ENCODE results near the gene VAPB. TPM values are rescaled to one million over a fixed set of nuclear protein-coding genes. Genes with fewer than 3 reads are reported as not detected.

Gene VAPB
- total RNA-seq, 1 experiment from 2014 or later: 46.6 TPM

DNA sequence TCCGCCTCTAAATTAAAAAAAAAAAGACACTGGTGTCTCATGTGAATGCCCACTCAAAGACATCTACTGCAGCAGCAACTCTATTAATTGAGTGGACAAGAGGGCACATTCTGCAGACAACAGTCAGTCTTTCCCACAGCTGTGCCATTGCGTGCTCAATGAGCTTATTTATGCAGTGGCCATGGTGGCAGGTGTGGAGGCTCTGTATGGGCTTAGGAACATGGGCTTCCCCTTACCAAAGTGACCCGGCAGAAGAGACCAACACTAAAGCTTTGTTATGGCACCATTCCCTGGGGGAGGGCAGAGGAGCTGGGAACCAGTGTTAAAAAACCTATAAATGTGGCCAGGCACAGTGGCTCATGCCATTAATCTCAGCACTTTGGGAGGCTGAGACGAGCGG lies 4.2 kb upstream of the VAPB start (continued):
- TF ChIP-seq, protein P1, sequence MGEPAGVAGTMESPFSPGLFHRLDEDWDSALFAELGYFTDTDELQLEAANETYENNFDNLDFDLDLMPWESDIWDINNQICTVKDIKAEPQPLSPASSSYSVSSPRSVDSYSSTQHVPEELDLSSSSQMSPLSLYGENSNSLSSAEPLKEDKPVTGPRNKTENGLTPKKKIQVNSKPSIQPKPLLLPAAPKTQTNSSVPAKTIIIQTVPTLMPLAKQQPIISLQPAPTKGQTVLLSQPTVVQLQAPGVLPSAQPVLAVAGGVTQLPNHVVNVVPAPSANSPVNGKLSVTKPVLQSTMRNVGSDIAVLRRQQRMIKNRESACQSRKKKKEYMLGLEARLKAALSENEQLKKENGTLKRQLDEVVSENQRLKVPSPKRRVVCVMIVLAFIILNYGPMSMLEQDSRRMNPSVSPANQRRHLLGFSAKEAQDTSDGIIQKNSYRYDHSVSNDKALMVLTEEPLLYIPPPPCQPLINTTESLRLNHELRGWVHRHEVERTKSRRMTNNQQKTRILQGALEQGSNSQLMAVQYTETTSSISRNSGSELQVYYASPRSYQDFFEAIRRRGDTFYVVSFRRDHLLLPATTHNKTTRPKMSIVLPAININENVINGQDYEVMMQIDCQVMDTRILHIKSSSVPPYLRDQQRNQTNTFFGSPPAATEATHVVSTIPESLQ (CRISPR knock-in tag; IDR thresholded peaks at IDR 0.05): no peak
- TF ChIP-seq ZNF219 (CRISPR knock-in tag; IDR thresholded peaks at IDR 0.05; ENCODE audit: borderline replicate concordance) (no peak), HMGA2 (CRISPR knock-in tag; IDR thresholded peaks at IDR 0.05) (no peak)
- TF ChIP-seq, protein P2, sequence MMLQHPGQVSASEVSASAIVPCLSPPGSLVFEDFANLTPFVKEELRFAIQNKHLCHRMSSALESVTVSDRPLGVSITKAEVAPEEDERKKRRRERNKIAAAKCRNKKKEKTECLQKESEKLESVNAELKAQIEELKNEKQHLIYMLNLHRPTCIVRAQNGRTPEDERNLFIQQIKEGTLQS (CRISPR knock-in tag; conservative IDR thresholded peaks at IDR 0.05): no peak

- H3K4me1 Mint-ChIP-seq: peaks cover 24% of the 10 kb centered on the region
- H3K27ac Mint-ChIP-seq: no peak overlapping the region
- ChIA-PET CTCF (interaction anchor here (1.2 kb wide), 1 partner anchor 16 kb away, joined by 4 read pairs; no protein-coding TSS in a partner anchor), POLR2A (interaction anchor here (0.7 to 1.5 kb wide), 6 partner anchors 11 to 52 kb away, joined by 3 to 9 read pairs (median 4); no protein-coding TSS in a partner anchor)
- H3K4me3 Mint-ChIP-seq: peak overlapping the region; percentile 14; the same call in 1 of the 2 replicates
- DNase-seq (ENCODE audit: low spot score) (no peak), ATAC-seq (no peak)
- H3K36me3 Mint-ChIP-seq: peaks cover 13% of the 10 kb centered on the region
- TF ChIP-seq ELF4 (CRISPR knock-in tag; IDR thresholded peaks at IDR 0.05; ENCODE audit: low read depth) (no peak), SP1 (CRISPR knock-in tag; conservative IDR thresholded peaks at IDR 0.05) (no peak), RELA (CRISPR knock-in tag; IDR thresholded peaks at IDR 0.05; ENCODE audit: borderline replicate concordance) (no peak), NFE2L1 (CRISPR knock-in tag; IDR thresholded peaks at IDR 0.05) (no peak), E2F1 (CRISPR knock-in tag; IDR thresholded peaks at IDR 0.05) (no peak), ETV6 (CRISPR knock-in tag; IDR thresholded peaks at IDR 0.05) (no peak), FOXK1 (CRISPR knock-in tag; IDR thresholded peaks at IDR 0.05) (no peak), ZNF138 (CRISPR knock-in tag; conservative IDR thresholded peaks at IDR 0.05) (no peak), TEAD1 (CRISPR knock-in tag; IDR thresholded peaks at IDR 0.05) (no peak), HMGA2 (CRISPR knock-in tag; IDR thresholded peaks at IDR 0.05) (no peak), ZNF532 (CRISPR knock-in tag; IDR thresholded peaks at IDR 0.05; ENCODE audit: borderline replicate concordance) (no peak), EMX1 (CRISPR knock-in tag; IDR thresholded peaks at IDR 0.05) (no peak), PRRX2 (CRISPR knock-in tag; IDR thresholded peaks at IDR 0.05) (no peak), NR3C1 (CRISPR knock-in tag; conservative IDR thresholded peaks at IDR 0.05; ENCODE audit: low read depth) (no peak)
- TF ChIP-seq, protein P3, sequence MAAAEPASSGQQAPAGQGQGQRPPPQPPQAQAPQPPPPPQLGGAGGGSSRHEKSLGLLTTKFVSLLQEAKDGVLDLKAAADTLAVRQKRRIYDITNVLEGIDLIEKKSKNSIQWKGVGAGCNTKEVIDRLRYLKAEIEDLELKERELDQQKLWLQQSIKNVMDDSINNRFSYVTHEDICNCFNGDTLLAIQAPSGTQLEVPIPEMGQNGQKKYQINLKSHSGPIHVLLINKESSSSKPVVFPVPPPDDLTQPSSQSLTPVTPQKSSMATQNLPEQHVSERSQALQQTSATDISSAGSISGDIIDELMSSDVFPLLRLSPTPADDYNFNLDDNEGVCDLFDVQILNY (CRISPR knock-in tag; IDR thresholded peaks at IDR 0.05): no peak
- H3K27me3 Mint-ChIP-seq (ENCODE audit: low read depth): peaks cover 6% of the 10 kb centered on the region
- peaks cover under 1% of the 10 kb centered on the region; the same call in 1 of the 2 replicates for H3K9me3 Mint-ChIP-seq
Observed at GRCh38 chr20:58388028-58388601, 914 bp upstream of the VAPB start.

Measured in WTC11 (cell line).